ENCODE results near the gene SELENOP. TPM values are rescaled to one million over a fixed set of nuclear protein-coding genes. Genes with fewer than 3 reads are reported as not detected.

Gene SELENOP
- total RNA-seq, 1 experiment from 2014 or later: 5.3 TPM

DNA sequence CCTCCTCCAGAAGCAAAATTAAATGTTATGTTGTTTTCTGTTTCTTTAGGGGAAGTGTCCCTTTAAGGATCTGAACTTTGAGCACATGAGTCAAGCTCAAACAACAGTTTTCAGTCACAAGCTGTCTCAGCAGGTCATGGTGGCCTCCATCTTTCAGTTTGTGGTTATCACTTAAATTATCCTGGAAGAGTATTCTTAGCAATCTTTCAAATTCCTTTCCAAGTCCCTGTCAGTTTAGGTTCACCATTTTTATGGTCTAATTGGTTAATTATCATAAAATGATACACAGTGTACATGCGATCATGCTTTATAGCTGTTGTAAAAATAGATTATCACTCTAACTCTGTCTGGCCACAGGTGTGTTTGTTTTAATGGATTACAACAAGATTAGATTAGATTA, 43.1 kb upstream of the SELENOP start:
- no peaks in the 10 kb centered on the region for H3F3A ChIP-seq (ENCODE audit: insufficient read depth, low read depth)
- CTCF ChIA-PET: no interaction called here

GRCh38 chr5:42852826-42853225, 41.1 kb upstream of the SELENOP start:
- no peaks in the 10 kb centered on the region for H3F3A ChIP-seq (ENCODE audit: insufficient read depth, low read depth)
- TF ChIP-seq, protein P1, sequence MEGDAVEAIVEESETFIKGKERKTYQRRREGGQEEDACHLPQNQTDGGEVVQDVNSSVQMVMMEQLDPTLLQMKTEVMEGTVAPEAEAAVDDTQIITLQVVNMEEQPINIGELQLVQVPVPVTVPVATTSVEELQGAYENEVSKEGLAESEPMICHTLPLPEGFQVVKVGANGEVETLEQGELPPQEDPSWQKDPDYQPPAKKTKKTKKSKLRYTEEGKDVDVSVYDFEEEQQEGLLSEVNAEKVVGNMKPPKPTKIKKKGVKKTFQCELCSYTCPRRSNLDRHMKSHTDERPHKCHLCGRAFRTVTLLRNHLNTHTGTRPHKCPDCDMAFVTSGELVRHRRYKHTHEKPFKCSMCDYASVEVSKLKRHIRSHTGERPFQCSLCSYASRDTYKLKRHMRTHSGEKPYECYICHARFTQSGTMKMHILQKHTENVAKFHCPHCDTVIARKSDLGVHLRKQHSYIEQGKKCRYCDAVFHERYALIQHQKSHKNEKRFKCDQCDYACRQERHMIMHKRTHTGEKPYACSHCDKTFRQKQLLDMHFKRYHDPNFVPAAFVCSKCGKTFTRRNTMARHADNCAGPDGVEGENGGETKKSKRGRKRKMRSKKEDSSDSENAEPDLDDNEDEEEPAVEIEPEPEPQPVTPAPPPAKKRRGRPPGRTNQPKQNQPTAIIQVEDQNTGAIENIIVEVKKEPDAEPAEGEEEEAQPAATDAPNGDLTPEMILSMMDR (conservative IDR thresholded peaks at IDR 0.05): no peak
- no peak for TF ChIP-seq EZH2 (IDR thresholded peaks at IDR 0.05; ENCODE audit: low read depth)
- no peaks in the 10 kb centered on the region; the same call in 1 of the 2 replicates for H3K9me2 ChIP-seq (ENCODE audit: insufficient read depth)
- H3K27me3 ChIP-seq (ENCODE audit: insufficient read depth, low read depth): no peaks in the 10 kb centered on the region
- no peaks in the 10 kb centered on the region for H4K20me1 ChIP-seq (ENCODE audit: insufficient read depth)
- BruUV-seq (replicated peaks): no TSS peak
- H3K9me3 ChIP-seq (ENCODE audit: insufficient read depth, low read depth): no peaks in the 10 kb centered on the region
- H3K4me1 ChIP-seq (replicated peaks; ENCODE audit: insufficient read depth): no peaks in the 10 kb centered on the region; the same call in 1 of the 2 replicates
- no peak overlapping the region for H3K4me3 ChIP-seq
- no peak overlapping the region for H2AFZ ChIP-seq
- intact Hi-C loops (cut with micrococcal nuclease; ENCODE audit: unreplicated experiment): no loop called here
- no peak for DNase-seq
- no peaks in the 10 kb centered on the region for H3K36me3 ChIP-seq (ENCODE audit: low read depth)
- POLR2A ChIA-PET (ENCODE audit: unreplicated experiment): no interaction called here
- no peak overlapping the region for H3K4me2 ChIP-seq
- no peak overlapping the region for H3K27ac ChIP-seq
- CTCF ChIA-PET: no interaction called here
- H3K79me2 ChIP-seq (ENCODE audit: low read depth): no peaks in the 10 kb centered on the region

More for the DNA sequence above, 43.1 kb upstream of the SELENOP start:
- POLR2A ChIA-PET (ENCODE audit: unreplicated experiment): no interaction called here
- H3K4me3 ChIP-seq: no peak overlapping the region
- H3K4me2 ChIP-seq: no peak overlapping the region
- no peak overlapping the region for H3K27ac ChIP-seq
- intact Hi-C loops (cut with micrococcal nuclease; ENCODE audit: unreplicated experiment): no loop called here
- H2AFZ ChIP-seq: no peak overlapping the region
- H3K36me3 ChIP-seq (ENCODE audit: low read depth): no peaks in the 10 kb centered on the region
- H3K4me1 ChIP-seq (replicated peaks; ENCODE audit: insufficient read depth): no peaks in the 10 kb centered on the region; the same call in none of the 2 replicates
- DNase-seq: no peak
- no peaks in the 10 kb centered on the region; the same call in 1 of the 2 replicates for H3K9me3 ChIP-seq (ENCODE audit: insufficient read depth, low read depth)
- H4K20me1 ChIP-seq (ENCODE audit: insufficient read depth): no peaks in the 10 kb centered on the region
- TF ChIP-seq EZH2 (IDR thresholded peaks at IDR 0.05; ENCODE audit: low read depth): no peak
- TF ChIP-seq, protein P1 (conservative IDR thresholded peaks at IDR 0.05): no peak
- no TSS peak for BruUV-seq (replicated peaks)
- no peaks in the 10 kb centered on the region for H3K79me2 ChIP-seq (ENCODE audit: low read depth)
- peaks cover 3% of the 10 kb centered on the region; the same call in 1 of the 2 replicates for H3K27me3 ChIP-seq (ENCODE audit: insufficient read depth, low read depth)
- peaks cover 4% of the 10 kb centered on the region for H3K9me2 ChIP-seq (ENCODE audit: insufficient read depth)

- intact Hi-C loops (cut with micrococcal nuclease; ENCODE audit: unreplicated experiment): no loop called here
- Histone ChIP-seq H2AFZ (peak overlapping the region; percentile 31; the same call in 1 of the 2 replicates), H4K20me1 (ENCODE audit: insufficient read depth) (no peaks in the 10 kb centered on the region), H3K27ac (no peak overlapping the region), H3K27me3 (ENCODE audit: insufficient read depth, low read depth) (no peaks in the 10 kb centered on the region), H3K4me2 (peak overlapping the region; percentile 4; the same call in 1 of the 2 replicates), H3K36me3 (ENCODE audit: low read depth) (no peaks in the 10 kb centered on the region), H3K79me2 (ENCODE audit: low read depth) (no peaks in the 10 kb centered on the region), H3K9me3 (ENCODE audit: insufficient read depth, low read depth) (no peaks in the 10 kb centered on the region), H3K9me2 (ENCODE audit: insufficient read depth) (no peaks in the 10 kb centered on the region; the same call in 1 of the 2 replicates), H3F3A (ENCODE audit: insufficient read depth, low read depth) (no peaks in the 10 kb centered on the region), H3K4me1 (replicated peaks; ENCODE audit: insufficient read depth) (no peaks in the 10 kb centered on the region; the same call in 1 of the 2 replicates), H3K4me3 (no peak overlapping the region)
- CTCF ChIA-PET: no interaction called here
- no peak for TF ChIP-seq EZH2 (IDR thresholded peaks at IDR 0.05; ENCODE audit: low read depth)
- TF ChIP-seq, protein P1 (conservative IDR thresholded peaks at IDR 0.05): no peak
- peak in 1 of 2 experiments; percentile 78 for DNase-seq
- POLR2A ChIA-PET (ENCODE audit: unreplicated experiment): no interaction called here
- no TSS peak for BruUV-seq (replicated peaks)
Observed at GRCh38 chr5:42851481-42851880, 39.8 kb upstream of the SELENOP start.
